ENCODE results near the gene ADGRD1.
"Not testable (repeated sequence)": the region's sequence is repeated elsewhere in the genome, so short reads cannot be mapped to it uniquely, and the experiment has no call there.

Gene ADGRD1

GRCh38 chr12:130953771-130954543 is at the start of gene ADGRD1:
Gene ADGRD1 (plus strand): TSS chr12:130953907. CDS start chr12:130954466, 559 bp downstream.
- DNase-seq (ENCODE audit: low read depth in 2 of 2, low spot score in 1 of 2), result no peak

- DNase-seq (ENCODE audit: low read depth in 2 of 2, low spot score in 1 of 2), result no peak
These were observed 49.6 kb upstream of the ADGRD1 start for GRCh38 chr12:130904064-130904463.

GRCh38 chr12:130904936-130905455 is 48.7 kb upstream of the ADGRD1 start:
- not testable (repeated sequence) for DNase-seq (ENCODE audit: low read depth in 2 of 2, low spot score in 1 of 2)

- DNase-seq (ENCODE audit: low read depth in 2 of 2, low spot score in 1 of 2), result no peak
These were observed 44.6 kb upstream of the ADGRD1 start for GRCh38 chr12:130909111-130909510.

- no peak for DNase-seq (ENCODE audit: low read depth in 2 of 2, low spot score in 1 of 2)
These were observed 42.5 kb upstream of the ADGRD1 start for GRCh38 chr12:130911193-130911592.

- no peak for DNase-seq (ENCODE audit: low read depth in 2 of 2, low spot score in 1 of 2)
These were observed 41.8 kb upstream of the ADGRD1 start for GRCh38 chr12:130911933-130912332.

GRCh38 chr12:130916241-130916911 is 37.3 kb upstream of the ADGRD1 start:
- DNase-seq (ENCODE audit: low read depth in 2 of 2, low spot score in 1 of 2), result no peak

- DNase-seq (ENCODE audit: low read depth in 2 of 2, low spot score in 1 of 2), result no peak
These were observed 36.1 kb upstream of the ADGRD1 start for GRCh38 chr12:130917607-130918006.

GRCh38 chr12:130919086-130919485 is 34.6 kb upstream of the ADGRD1 start:
- DNase-seq (ENCODE audit: low read depth in 2 of 2, low spot score in 1 of 2), result no peak

GRCh38 chr12:130920119-130920703 is 33.5 kb upstream of the ADGRD1 start:
- DNase-seq (ENCODE audit: low read depth in 2 of 2, low spot score in 1 of 2), result no peak

- no peak for DNase-seq (ENCODE audit: low read depth in 2 of 2, low spot score in 1 of 2)
These were observed 32.9 kb upstream of the ADGRD1 start for GRCh38 chr12:130920723-130921381.

- no peak for DNase-seq (ENCODE audit: low read depth in 2 of 2, low spot score in 1 of 2)
These were observed 31.2 kb upstream of the ADGRD1 start for GRCh38 chr12:130922511-130922953.

- DNase-seq (ENCODE audit: low read depth in 2 of 2, low spot score in 1 of 2), result no peak
These were observed 28.6 kb upstream of the ADGRD1 start for GRCh38 chr12:130924966-130925665.

- DNase-seq (ENCODE audit: low read depth in 2 of 2, low spot score in 1 of 2), result no peak
These were observed 28.1 kb upstream of the ADGRD1 start for GRCh38 chr12:130925666-130926015.

GRCh38 chr12:130929363-130929762 is 24.3 kb upstream of the ADGRD1 start:
- no peak for DNase-seq (ENCODE audit: low read depth in 2 of 2, low spot score in 1 of 2)

GRCh38 chr12:130932061-130932930 is 21.4 kb upstream of the ADGRD1 start:
- no peak for DNase-seq (ENCODE audit: low read depth in 2 of 2, low spot score in 1 of 2)

- DNase-seq (ENCODE audit: low read depth in 2 of 2, low spot score in 1 of 2), result no peak
These were observed 20.3 kb upstream of the ADGRD1 start for GRCh38 chr12:130933269-130933995.

GRCh38 chr12:130934753-130935152 is 19.0 kb upstream of the ADGRD1 start:
- no peak for DNase-seq (ENCODE audit: low read depth in 2 of 2, low spot score in 1 of 2)

- DNase-seq (ENCODE audit: low read depth in 2 of 2, low spot score in 1 of 2), result no peak
These were observed 17.1 kb upstream of the ADGRD1 start for GRCh38 chr12:130936561-130936960.
